ENCODE results near the gene PXMP2. TPM values are rescaled to one million over a fixed set of nuclear protein-coding genes. Genes with fewer than 3 reads are reported as not detected.

The PXMP2 gene
- total RNA-seq, 2 donors from 2014 or later: 26.7 to 27.0 TPM

GRCh38 chr12:132736378-132736777 is 49.0 kb downstream of the PXMP2 start:
- no peaks in the 10 kb centered on the region for H3K4me1 Mint-ChIP-seq
- H3K9ac ChIP-seq (ENCODE audit: extremely low read depth, low read length, poor library complexity, severe bottlenecking): no peak overlapping the region
- no peaks in the 10 kb centered on the region for H3K4me1 ChIP-seq (ENCODE audit: control insufficient read depth, insufficient read depth, low read length)
- no peaks in the 10 kb centered on the region for H3K27me3 Mint-ChIP-seq (ENCODE audit: insufficient read depth)
- peaks cover 88% of the 10 kb centered on the region for H3K36me3 Mint-ChIP-seq (ENCODE audit: low read depth)
- H3K27me3 ChIP-seq (ENCODE audit: control insufficient read depth, insufficient read depth, low read length, poor library complexity, severe bottlenecking): no peaks in the 10 kb centered on the region
- no peak overlapping the region for H3K4me3 ChIP-seq (ENCODE audit: low read length)
- peaks cover 86% of the 10 kb centered on the region for H3K36me3 ChIP-seq (ENCODE audit: control insufficient read depth, insufficient read depth, low read length)
- no peak overlapping the region for H3K4me3 Mint-ChIP-seq
- H3K9me3 Mint-ChIP-seq: no peaks in the 10 kb centered on the region
- WGBS, 2 experiments (ENCODE audit: insufficient coverage in 1 of 2, insufficient read length in 1 of 2): 95 to 98% methylated on average over 7 to 12 of the region's 12 CpGs
- peak overlapping the region; percentile 75 for H3K27ac Mint-ChIP-seq
- no peaks in the 10 kb centered on the region for H3K9me3 ChIP-seq (ENCODE audit: control insufficient read depth, low read length)
- no peak overlapping the region for H3K27ac ChIP-seq (ENCODE audit: low read depth, low read length)
- no peak for TF ChIP-seq CTCF (conservative IDR thresholded peaks at IDR 0.05)
- peak; percentile 42 for DNase-seq

DNA sequence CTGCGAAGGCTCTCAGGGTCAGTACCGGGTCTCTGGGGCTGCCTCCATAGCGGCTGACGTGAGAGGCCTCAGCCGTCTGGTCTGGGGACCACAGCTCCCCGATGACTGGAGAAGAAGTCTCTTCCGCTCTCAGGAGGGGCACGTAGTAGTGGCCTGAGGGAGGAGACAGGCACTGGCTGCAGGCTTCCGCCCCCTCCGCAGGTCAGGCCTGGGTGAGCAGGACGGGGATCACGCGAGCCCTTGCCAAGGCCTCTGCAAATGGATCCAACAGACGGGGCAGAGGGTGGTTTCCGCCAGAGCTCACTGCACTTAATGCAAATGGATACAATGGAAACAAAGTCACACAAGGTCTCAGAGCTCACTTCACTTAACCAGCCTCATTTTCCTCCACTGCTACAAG is 49.5 kb downstream of the PXMP2 start:
- Histone ChIP-seq H3K4me3 (ENCODE audit: low read length) (no peak overlapping the region), H3K9ac (ENCODE audit: extremely low read depth, low read length, poor library complexity, severe bottlenecking) (no peak overlapping the region), H3K27ac (ENCODE audit: low read depth, low read length) (no peak overlapping the region), H3K27me3 (ENCODE audit: control insufficient read depth, insufficient read depth, low read length, poor library complexity, severe bottlenecking) (no peaks in the 10 kb centered on the region), H3K4me1 (ENCODE audit: control insufficient read depth, insufficient read depth, low read length) (no peaks in the 10 kb centered on the region), H3K9me3 (ENCODE audit: control insufficient read depth, low read length) (no peaks in the 10 kb centered on the region), H3K36me3 (ENCODE audit: control insufficient read depth, insufficient read depth, low read length) (peaks cover 86% of the 10 kb centered on the region)
- peak; percentile 41 for DNase-seq
- Mint-ChIP-seq H3K27ac (peak overlapping the region; percentile 27), H3K4me1 (no peaks in the 10 kb centered on the region), H3K27me3 (ENCODE audit: insufficient read depth) (no peaks in the 10 kb centered on the region), H3K9me3 (no peaks in the 10 kb centered on the region), H3K36me3 (ENCODE audit: low read depth) (peaks cover 89% of the 10 kb centered on the region), H3K4me3 (no peak overlapping the region)
- 96 to 97% methylated on average over 15 of the region's 15 CpGs for WGBS, 2 experiments (ENCODE audit: insufficient coverage in 1 of 2, insufficient read length in 1 of 2)
- TF ChIP-seq CTCF (conservative IDR thresholded peaks at IDR 0.05): no peak

GRCh38 chr12:132739600-132740312 is 52.4 kb downstream of the PXMP2 start:
- Histone ChIP-seq H3K4me1 (ENCODE audit: control insufficient read depth, insufficient read depth, low read length) (no peaks in the 10 kb centered on the region), H3K9me3 (ENCODE audit: control insufficient read depth, low read length) (no peaks in the 10 kb centered on the region), H3K9ac (ENCODE audit: extremely low read depth, low read length, poor library complexity, severe bottlenecking) (no peak overlapping the region), H3K27ac (ENCODE audit: low read depth, low read length) (no peak overlapping the region), H3K4me3 (ENCODE audit: low read length) (no peak overlapping the region), H3K27me3 (ENCODE audit: control insufficient read depth, insufficient read depth, low read length, poor library complexity, severe bottlenecking) (no peaks in the 10 kb centered on the region), H3K36me3 (ENCODE audit: control insufficient read depth, insufficient read depth, low read length) (peaks cover 92% of the 10 kb centered on the region)
- H3K27ac Mint-ChIP-seq: no peak overlapping the region
- H3K4me1 Mint-ChIP-seq: no peaks in the 10 kb centered on the region
- H3K36me3 Mint-ChIP-seq (ENCODE audit: low read depth): peaks cover 88% of the 10 kb centered on the region
- H3K27me3 Mint-ChIP-seq (ENCODE audit: insufficient read depth): no peaks in the 10 kb centered on the region
- DNase-seq: peak; percentile 39
- TF ChIP-seq CTCF (conservative IDR thresholded peaks at IDR 0.05): no peak
- 95 to 97% methylated on average over 19 of the region's 19 CpGs for WGBS, 2 experiments (ENCODE audit: insufficient coverage in 1 of 2, insufficient read length in 1 of 2)
- H3K4me3 Mint-ChIP-seq: no peak overlapping the region
- no peaks in the 10 kb centered on the region for H3K9me3 Mint-ChIP-seq
